ENCODE results near the gene AOPEP. TPM values are rescaled to one million over a fixed set of nuclear protein-coding genes. Genes with fewer than 3 reads are reported as not detected.
A peak's percentile ranks its signal among the peaks of the same experiment; 100 is the strongest.

Gene AOPEP
- polyA plus RNA-seq, 1 of the 3 experiments (the other 2 are of a cell fraction): 54.6 TPM

GRCh38 chr9:94912700-94913249 is 186.3 kb downstream of the AOPEP start (continued):
- TF ChIP-seq POLR2AphosphoS5 (IDR thresholded peaks at IDR 0.05; ENCODE audit: low read depth, low read length): peak; percentile 42; the same call in 1 of the 2 replicates
- peak; percentile 79 for TF ChIP-seq FOSL2 (IDR thresholded peaks at IDR 0.05; ENCODE audit: borderline replicate concordance, low read depth)
- TF ChIP-seq MAX (IDR thresholded peaks at IDR 0.05; ENCODE audit: low read depth): peak; percentile 62; the same call in 1 of the 2 replicates
- no peak for TF ChIP-seq EZH2phosphoT487 (IDR thresholded peaks at IDR 0.05; ENCODE audit: borderline replicate concordance, low read depth)
- TF ChIP-seq JUND (IDR thresholded peaks at IDR 0.05): peak; percentile 89
- TF ChIP-seq IRF3 (IDR thresholded peaks at IDR 0.05; ENCODE audit: low read depth, low read length): no peak
- TF ChIP-seq FOXJ3 (CRISPR knock-in tag; IDR thresholded peaks at IDR 0.05): no peak

- H4K20me1 ChIP-seq (ENCODE audit: insufficient read depth): no peaks in the 10 kb centered on the region
- no peak overlapping the region for H3K4me3 ChIP-seq (ENCODE audit: low read depth in 2 of 2, low read length in 1 of 2)
- no peak overlapping the region for H2AFZ ChIP-seq (ENCODE audit: low read depth)
- H3K9me3 ChIP-seq: no peaks in the 10 kb centered on the region
- DNase-seq: no peak
- no peaks in the 10 kb centered on the region for H3K36me3 ChIP-seq (replicated peaks in 1 of 2; ENCODE audit: control insufficient read depth in 1 of 2, insufficient read depth in 2 of 2, low read length in 1 of 2)
- H3K9me2 ChIP-seq: no peaks in the 10 kb centered on the region
- H3K27me3 ChIP-seq (ENCODE audit: insufficient read depth): no peaks in the 10 kb centered on the region
- peak overlapping the region; percentile 80 to 96 for H3K27ac ChIP-seq (ENCODE audit: low read depth in 2 of 2, low read length in 1 of 2)
- peak overlapping the region; percentile 12; the same call in 1 of the 2 replicates for H3K4me2 ChIP-seq
- peaks cover 8% of the 10 kb centered on the region; the same call in 1 of the 2 replicates for H3K79me2 ChIP-seq (ENCODE audit: insufficient read depth)
- ChIA-PET CTCF (interaction anchor here (1.5 to 2.6 kb wide), 4 partner anchors 46 to 232 kb away, joined by 3 to 10 read pairs (median 6); no protein-coding TSS in a partner anchor), POLR2A (interaction anchor here (0.6 kb wide), 1 partner anchor 1402 kb away, joined by 3 read pairs; no protein-coding TSS in a partner anchor)
- WGBS (ENCODE audit: low lambda C conversion rate): 75% methylated on average over 4 of the region's 4 CpGs
- no peak for TF ChIP-seq NFIC (IDR thresholded peaks at IDR 0.05; ENCODE audit: borderline replicate concordance)
- no peak for TF ChIP-seq USF1 (IDR thresholded peaks at IDR 0.05; ENCODE audit: borderline replicate concordance, low read depth)
- TF ChIP-seq REST (IDR thresholded peaks at IDR 0.05; ENCODE audit: low read depth, low read length): no peak
- no peak for TF ChIP-seq ELF1 (IDR thresholded peaks at IDR 0.05)
- peak overlapping the region; percentile 30; the same call in 1 of the 2 replicates for H3K9ac ChIP-seq
- H3K4me1 ChIP-seq (ENCODE audit: control insufficient read depth in 1 of 2, insufficient read depth in 2 of 2, low read depth in 1 of 2, low read length in 1 of 2): peaks cover 25 to 78% of the 10 kb centered on the region in 2 experiments
- H3F3A ChIP-seq (replicated peaks; ENCODE audit: insufficient read depth): peaks cover 29% of the 10 kb centered on the region
Measured at GRCh38 chr9:94913550-94913949, 187.1 kb downstream of the AOPEP start.
